Spinal cord (tissue), 10 donors: ENCODE measurements around the gene TRUB1. TPM values are rescaled to one million over a fixed set of nuclear protein-coding genes. Genes with fewer than 3 reads are reported as not detected.

Experiments used
- DNase-seq, 6 donors: peaks; one replicate each; pipeline versions ENCODE4 v3.0.0 to v3.0.0-alpha.2; 2013 to 2015; ENCODE audit warnings: low spot score in 6 of 6, low read depth in 4 of 6
- H3K27ac ChIP-seq: one replicate; pipeline ENCODE4 v1.5.1; 2013; ENCODE audit warnings: low read depth, low read length, control low read depth
- H3K27me3 ChIP-seq: one replicate; pipeline ENCODE4 v1.6.1; 2013; ENCODE audit warnings: low read length; ENCODE audit not compliant: control insufficient read depth, insufficient read depth
- H3K36me3 ChIP-seq: one replicate; pipeline ENCODE4 v1.6.1; 2013; ENCODE audit warnings: low read length; ENCODE audit not compliant: control insufficient read depth, insufficient read depth
- H3K4me1 ChIP-seq: one replicate; pipeline ENCODE4 v1.6.1; 2013; ENCODE audit warnings: low read length; ENCODE audit not compliant: control insufficient read depth, insufficient read depth
- H3K4me3 ChIP-seq: one replicate; pipeline ENCODE4 v1.5.1; 2013; ENCODE audit warnings: low read depth, low read length, control low read depth
- H3K9me3 ChIP-seq: one replicate; pipeline ENCODE4 v1.6.1; 2013; ENCODE audit warnings: low read length; ENCODE audit not compliant: control insufficient read depth, insufficient read depth
- WGBS: methylation state at CpG from one replicate; pipeline ENCODE4 v1.1.5; 2013; ENCODE audit warnings: missing lambda C conversion rate; ENCODE audit not compliant: insufficient coverage; 5-methylcytosine and 5-hydroxymethylcytosine counted together
- polyA plus RNA-seq, 2 donors: library from polyadenylated mRNA; unstranded; fragments of 120-200 nt; gene quantifications; one replicate each; pipeline ENCODE4 v1.2.1, GENCODE V29; 2013; ENCODE audit not compliant: insufficient read length in 2 of 2
- total RNA-seq, 2 donors: library from RNA; depleted of rRNA in 1 of 2; stranded (reverse); fragments of 120-200 nt in 1 of 2; fragments of >200 nt in 1 of 2; gene quantifications; one replicate each; pipeline versions ENCODE4 v1.2.3 to v1.2.4, GENCODE V29; 2013 to 2014
- donor health status: healthy.

TRUB1 gene
- total and polyA plus RNA-seq, 4 donors = 24.6 to 51.9 (median 30.2) TPM

GRCh38 chr10:114917927-114918672, 19.9 kb upstream of the TRUB1 start:
- Histone ChIP-seq H3K4me1 (no peaks in the 10 kb centered on the region), H3K36me3 (no peaks in the 10 kb centered on the region), H3K27ac (no peak overlapping the region), H3K4me3 (no peak overlapping the region), H3K9me3 (no peaks in the 10 kb centered on the region), H3K27me3 (no peaks in the 10 kb centered on the region)
- DNase-seq = no peak
- no CpG with 5 or more reads among the region's 3 CpGs for WGBS

- Histone ChIP-seq H3K9me3 (no peaks in the 10 kb centered on the region), H3K4me3 (no peak overlapping the region), H3K27ac (no peak overlapping the region), H3K36me3 (no peaks in the 10 kb centered on the region), H3K4me1 (no peaks in the 10 kb centered on the region), H3K27me3 (no peaks in the 10 kb centered on the region)
- WGBS = 100% methylated on average over 1 of the region's 1 CpG
- no peak for DNase-seq
Observed at GRCh38 chr10:114920459-114920858, 17.5 kb upstream of the TRUB1 start.

GRCh38 chr10:114922003-114922402, 16.0 kb upstream of the TRUB1 start:
- peak in 1 of 6 donors; percentile 70 for DNase-seq
- WGBS = no CpG with 5 or more reads among the region's 4 CpGs
- H3K4me1 ChIP-seq = no peaks in the 10 kb centered on the region

GRCh38 chr10:114923551-114923950, 14.4 kb upstream of the TRUB1 start:
- 80% methylated on average over 1 of the region's 2 CpGs for WGBS
- H3K4me1 ChIP-seq = no peaks in the 10 kb centered on the region

More at GRCh38 chr10:114922003-114922402, 16.0 kb upstream of the TRUB1 start:
- Histone ChIP-seq H3K4me3 (no peak overlapping the region), H3K36me3 (no peaks in the 10 kb centered on the region), H3K9me3 (no peaks in the 10 kb centered on the region), H3K27ac (no peak overlapping the region), H3K27me3 (no peaks in the 10 kb centered on the region)

DNA sequence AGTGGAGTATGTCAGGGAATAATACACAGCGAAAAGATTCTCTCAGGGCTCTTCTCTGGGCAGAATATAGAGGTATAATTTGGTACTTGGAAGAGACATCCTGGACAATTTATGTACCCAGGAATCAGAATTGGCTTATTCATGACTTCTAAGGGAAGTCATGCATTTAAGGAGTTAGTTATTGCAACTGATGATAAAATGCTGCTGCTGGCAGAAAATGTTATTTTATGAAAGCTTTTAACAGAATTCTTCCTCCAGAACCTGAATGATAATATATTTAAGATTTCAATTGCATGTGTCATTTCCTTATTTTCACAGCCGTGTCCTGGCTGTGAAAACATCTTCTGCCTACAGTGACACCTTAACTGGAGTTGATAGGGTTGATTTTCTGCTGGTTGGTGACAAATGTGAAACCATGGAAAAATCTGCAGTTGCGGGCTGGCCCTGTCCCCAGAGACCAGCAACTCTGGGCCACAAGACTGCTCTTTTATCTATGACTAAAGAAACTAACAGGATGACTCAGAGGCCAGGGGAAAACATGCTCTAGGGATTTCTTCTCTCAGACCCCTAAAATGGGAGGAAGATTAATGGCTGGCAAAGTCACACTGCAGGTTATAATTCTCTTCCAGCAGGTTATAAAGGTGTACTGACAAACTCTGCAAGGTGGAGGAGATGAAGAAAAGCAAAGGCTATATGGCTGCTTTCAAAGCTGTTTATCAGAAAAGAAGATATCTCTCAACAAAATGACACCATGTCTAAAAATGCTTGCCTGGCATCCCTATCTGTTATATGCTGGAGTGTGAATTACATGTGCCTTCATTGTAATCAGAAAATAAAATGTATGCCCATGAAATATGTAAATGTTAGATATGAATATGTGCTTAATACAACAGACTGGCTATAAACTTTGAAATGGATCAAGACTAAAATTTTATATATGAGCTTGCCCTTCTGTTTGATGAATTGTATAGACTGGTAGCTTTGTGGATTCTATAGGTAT, 12.1 kb upstream of the TRUB1 start:
- Histone ChIP-seq H3K9me3 (peaks cover under 1% of the 10 kb centered on the region), H3K36me3 (no peaks in the 10 kb centered on the region), H3K27ac (no peak overlapping the region), H3K4me1 (no peaks in the 10 kb centered on the region), H3K27me3 (no peaks in the 10 kb centered on the region), H3K4me3 (no peak overlapping the region)
- no CpG with 5 or more reads among the region's 3 CpGs for WGBS
- DNase-seq = peak in 2 of 6 donors; percentile 18 to 62

More at GRCh38 chr10:114923551-114923950, 14.4 kb upstream of the TRUB1 start:
- H3K27me3 ChIP-seq = no peaks in the 10 kb centered on the region
- DNase-seq = no peak
- no peaks in the 10 kb centered on the region for H3K36me3 ChIP-seq
- H3K9me3 ChIP-seq = no peaks in the 10 kb centered on the region
- H3K27ac ChIP-seq = no peak overlapping the region
- H3K4me3 ChIP-seq = no peak overlapping the region

- 91% methylated on average over 1 of the region's 2 CpGs for WGBS
- no peaks in the 10 kb centered on the region for H3K36me3 ChIP-seq
- H3K4me1 ChIP-seq = no peaks in the 10 kb centered on the region
- peaks cover 2% of the 10 kb centered on the region for H3K9me3 ChIP-seq
- no peak overlapping the region for H3K4me3 ChIP-seq
- H3K27ac ChIP-seq = no peak overlapping the region
- H3K27me3 ChIP-seq = no peaks in the 10 kb centered on the region
- DNase-seq = no peak
Observed at GRCh38 chr10:114928818-114929217, 9.2 kb upstream of the TRUB1 start.

DNA sequence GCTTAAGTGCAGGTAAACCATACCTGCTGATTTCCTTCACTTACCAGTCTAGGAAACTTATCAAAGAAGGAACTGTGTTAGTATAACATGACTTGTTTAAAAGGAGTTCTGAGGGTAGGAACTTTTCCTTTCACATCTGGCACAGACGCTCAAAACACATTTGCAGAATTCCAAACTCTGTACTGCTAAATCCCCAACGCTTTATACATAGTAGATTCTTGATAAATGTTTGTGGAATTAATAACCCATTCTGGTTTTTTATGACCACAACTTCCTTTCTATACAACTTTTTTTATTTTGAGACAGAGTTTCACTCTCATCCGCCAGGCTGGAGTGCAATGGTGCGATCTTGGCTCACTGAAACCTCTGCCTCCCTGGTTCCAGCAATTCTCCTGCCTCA, 7.7 kb upstream of the TRUB1 start:
- Histone ChIP-seq H3K36me3 (no peaks in the 10 kb centered on the region), H3K27ac (no peak overlapping the region), H3K4me3 (no peak overlapping the region), H3K27me3 (no peaks in the 10 kb centered on the region), H3K4me1 (no peaks in the 10 kb centered on the region), H3K9me3 (peaks cover 2% of the 10 kb centered on the region)
- no peak for DNase-seq
- 95% methylated on average over 2 of the region's 4 CpGs for WGBS

DNA sequence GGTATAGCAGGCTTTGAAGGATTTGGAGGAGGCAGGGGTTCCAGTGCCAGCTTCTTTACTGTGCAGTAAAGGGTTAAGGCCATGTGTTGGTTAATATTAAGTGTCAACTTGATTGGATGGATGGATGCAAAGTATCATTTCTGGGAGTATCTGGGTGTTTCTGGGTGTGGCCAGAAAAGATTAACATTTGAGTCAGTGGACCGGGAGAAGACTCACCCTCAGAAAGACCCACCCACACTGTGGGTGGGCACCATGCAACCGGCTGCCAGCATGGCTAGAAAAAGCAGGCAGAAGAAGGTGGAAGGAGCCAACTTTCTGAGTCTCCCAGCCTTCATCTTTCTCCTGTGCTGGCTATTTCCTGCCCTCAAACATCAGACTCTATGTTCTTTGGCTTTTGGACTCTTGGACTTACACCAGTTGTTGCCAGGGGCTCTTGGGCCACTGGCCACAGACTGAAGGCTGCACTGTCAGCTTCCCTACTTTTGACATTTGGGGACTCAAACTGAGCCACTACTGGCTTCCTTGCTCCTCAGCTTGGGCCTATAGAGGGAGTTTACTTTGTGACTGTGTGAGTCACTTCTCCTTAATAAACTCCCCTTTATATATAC, 6.8 kb upstream of the TRUB1 start:
- H3K27ac ChIP-seq = no peak overlapping the region
- H3K27me3 ChIP-seq = no peaks in the 10 kb centered on the region
- H3K36me3 ChIP-seq = no peaks in the 10 kb centered on the region
- no peak overlapping the region for H3K4me3 ChIP-seq
- H3K9me3 ChIP-seq = peaks cover 2% of the 10 kb centered on the region
- no CpG with 5 or more reads among the region's 2 CpGs for WGBS
- H3K4me1 ChIP-seq = no peaks in the 10 kb centered on the region
- no peak for DNase-seq

DNA sequence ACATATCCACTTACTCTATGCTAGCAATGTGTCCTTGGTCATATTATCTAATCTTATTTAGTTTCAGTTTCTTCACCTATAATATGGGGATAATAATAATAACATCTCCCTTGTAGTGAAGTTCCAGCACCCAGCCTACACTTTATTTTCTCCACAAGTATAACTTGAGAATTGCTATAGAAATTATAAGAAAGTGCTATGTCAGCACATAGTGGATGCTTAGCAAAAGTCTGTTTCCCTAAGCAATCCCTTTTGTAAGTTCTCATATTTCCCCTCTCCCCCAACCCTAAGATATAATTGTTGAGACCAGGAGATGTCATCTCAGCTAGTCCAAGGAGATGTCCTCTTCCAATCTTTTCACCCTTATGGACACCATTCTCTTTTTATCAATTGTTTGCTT, 5.8 kb upstream of the TRUB1 start:
- no peak for DNase-seq
- Histone ChIP-seq H3K36me3 (no peaks in the 10 kb centered on the region), H3K27me3 (no peaks in the 10 kb centered on the region), H3K4me1 (no peaks in the 10 kb centered on the region), H3K27ac (no peak overlapping the region), H3K4me3 (no peak overlapping the region), H3K9me3 (peaks cover 2% of the 10 kb centered on the region)
